ENCODE results near the gene SEC62.

DNA sequence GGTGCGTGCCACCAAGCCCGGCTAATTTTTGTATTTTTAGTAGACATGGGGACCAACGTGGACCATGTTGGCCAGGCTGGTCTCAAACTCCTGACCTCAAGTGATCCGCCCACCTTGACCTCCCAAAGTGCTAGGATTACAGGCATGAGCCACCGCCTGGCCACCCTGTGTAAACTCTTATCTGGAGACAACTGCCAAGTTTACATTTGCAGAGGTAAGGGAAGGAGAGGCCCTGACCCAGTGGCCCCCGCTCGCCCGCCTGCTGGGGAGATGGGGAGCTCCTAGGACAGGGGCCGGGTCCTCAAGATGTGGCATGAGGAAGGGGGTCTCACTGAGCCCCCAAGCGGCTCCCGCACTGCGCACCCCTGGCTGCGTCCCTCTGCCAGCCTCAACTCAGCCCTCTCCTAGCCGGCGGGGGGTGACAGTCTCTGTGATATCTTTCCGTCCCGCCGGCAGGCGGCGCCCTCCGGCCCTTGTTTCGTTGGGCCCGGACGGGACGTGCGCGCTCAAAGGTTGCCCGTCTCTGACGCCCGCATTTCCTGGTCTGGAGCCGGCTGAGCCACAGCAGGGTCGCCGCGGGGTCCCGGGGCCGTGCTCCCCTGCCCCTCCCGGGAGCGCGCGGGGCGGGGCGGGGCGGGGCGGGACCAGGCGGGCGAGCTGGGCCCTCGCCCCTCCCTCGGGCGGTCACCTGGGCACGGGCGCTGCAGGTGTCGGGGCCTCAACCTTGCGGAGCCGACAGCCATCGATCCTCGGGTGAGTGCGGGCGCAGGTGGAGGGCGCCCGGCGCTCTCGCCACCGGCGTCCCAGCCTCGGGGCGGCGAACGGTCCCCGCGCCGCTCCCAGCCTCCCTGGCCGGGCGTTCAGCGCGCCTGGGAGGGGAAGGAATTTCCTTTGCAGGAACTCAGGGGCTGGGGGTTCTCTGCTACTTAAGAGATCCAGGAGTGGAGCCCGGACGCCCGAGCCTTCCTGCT is 71.1 kb downstream of the SEC62 start, which contains the start of gene GPR160:
- TF ChIP-seq, protein P1, sequence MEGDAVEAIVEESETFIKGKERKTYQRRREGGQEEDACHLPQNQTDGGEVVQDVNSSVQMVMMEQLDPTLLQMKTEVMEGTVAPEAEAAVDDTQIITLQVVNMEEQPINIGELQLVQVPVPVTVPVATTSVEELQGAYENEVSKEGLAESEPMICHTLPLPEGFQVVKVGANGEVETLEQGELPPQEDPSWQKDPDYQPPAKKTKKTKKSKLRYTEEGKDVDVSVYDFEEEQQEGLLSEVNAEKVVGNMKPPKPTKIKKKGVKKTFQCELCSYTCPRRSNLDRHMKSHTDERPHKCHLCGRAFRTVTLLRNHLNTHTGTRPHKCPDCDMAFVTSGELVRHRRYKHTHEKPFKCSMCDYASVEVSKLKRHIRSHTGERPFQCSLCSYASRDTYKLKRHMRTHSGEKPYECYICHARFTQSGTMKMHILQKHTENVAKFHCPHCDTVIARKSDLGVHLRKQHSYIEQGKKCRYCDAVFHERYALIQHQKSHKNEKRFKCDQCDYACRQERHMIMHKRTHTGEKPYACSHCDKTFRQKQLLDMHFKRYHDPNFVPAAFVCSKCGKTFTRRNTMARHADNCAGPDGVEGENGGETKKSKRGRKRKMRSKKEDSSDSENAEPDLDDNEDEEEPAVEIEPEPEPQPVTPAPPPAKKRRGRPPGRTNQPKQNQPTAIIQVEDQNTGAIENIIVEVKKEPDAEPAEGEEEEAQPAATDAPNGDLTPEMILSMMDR (IDR thresholded peaks at IDR 0.05): peak; percentile 70 to 86 (median 83)
- no peak for TF ChIP-seq POLR2A (IDR thresholded peaks at IDR 0.05)

All from prostate gland (tissue), 2 donors.